ENCODE data around the gene IPMK.
"Not testable (repeated sequence)": the region's sequence is repeated elsewhere in the genome, so short reads cannot be mapped to it uniquely, and the experiment has no call there.

Gene IPMK

DNA sequence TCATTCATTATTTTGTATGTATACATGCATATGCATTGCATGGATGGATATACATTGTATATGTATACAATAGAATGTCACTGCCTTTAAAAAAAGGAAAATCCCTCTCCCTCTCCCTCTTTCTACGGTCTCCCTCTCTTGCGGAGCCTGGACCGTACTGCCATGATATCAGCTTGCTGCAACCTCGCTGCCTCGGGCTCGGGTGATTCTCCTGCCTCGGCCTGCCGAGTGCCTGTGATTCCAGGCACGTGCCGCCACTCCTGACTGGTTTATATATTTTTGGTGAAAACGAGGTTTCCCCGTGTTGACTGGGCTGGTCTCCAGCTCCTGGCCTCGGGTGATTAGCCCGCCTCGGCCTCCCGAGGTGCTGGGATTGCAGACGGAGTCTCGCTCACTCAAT is 24.4 kb downstream of the IPMK start:
- no peak for DNase-seq
- Histone ChIP-seq H3K4me1 (no peaks in the 10 kb centered on the region), H3K9me3 (peaks cover 0 to 5% (median 0%) of the 10 kb centered on the region in 3 donors), H3K36me3 (no peaks in the 10 kb centered on the region), H3K27ac (no peak overlapping the region), H3K4me3 (no peak overlapping the region), H3K27me3 (no peaks in the 10 kb centered on the region)
- intact Hi-C loops (cut with DNase I; ENCODE audit: low total_unique reads): no loop called here
- TF ChIP-seq, protein P1, sequence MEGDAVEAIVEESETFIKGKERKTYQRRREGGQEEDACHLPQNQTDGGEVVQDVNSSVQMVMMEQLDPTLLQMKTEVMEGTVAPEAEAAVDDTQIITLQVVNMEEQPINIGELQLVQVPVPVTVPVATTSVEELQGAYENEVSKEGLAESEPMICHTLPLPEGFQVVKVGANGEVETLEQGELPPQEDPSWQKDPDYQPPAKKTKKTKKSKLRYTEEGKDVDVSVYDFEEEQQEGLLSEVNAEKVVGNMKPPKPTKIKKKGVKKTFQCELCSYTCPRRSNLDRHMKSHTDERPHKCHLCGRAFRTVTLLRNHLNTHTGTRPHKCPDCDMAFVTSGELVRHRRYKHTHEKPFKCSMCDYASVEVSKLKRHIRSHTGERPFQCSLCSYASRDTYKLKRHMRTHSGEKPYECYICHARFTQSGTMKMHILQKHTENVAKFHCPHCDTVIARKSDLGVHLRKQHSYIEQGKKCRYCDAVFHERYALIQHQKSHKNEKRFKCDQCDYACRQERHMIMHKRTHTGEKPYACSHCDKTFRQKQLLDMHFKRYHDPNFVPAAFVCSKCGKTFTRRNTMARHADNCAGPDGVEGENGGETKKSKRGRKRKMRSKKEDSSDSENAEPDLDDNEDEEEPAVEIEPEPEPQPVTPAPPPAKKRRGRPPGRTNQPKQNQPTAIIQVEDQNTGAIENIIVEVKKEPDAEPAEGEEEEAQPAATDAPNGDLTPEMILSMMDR (IDR thresholded peaks at IDR 0.05): no peak

DNA sequence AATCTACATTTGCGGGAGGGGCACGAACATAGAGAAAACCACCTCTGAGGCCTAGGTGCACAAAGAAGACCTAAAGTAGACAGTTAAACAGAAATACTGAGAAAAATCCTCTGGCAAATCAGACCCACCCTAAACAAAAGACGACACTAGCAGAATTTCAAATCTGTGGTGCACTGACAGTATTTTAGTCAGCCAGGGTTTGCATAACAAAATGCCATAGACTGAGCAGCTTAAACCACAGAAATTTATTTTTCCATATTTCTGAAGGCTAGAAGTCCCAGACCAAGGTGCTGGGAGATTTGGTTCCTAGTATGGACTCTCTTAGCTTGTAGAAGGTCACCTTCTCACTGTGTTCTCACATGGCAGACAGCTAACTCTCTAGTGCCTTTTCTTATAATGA is 26.3 kb downstream of the IPMK start:
- no peaks in the 10 kb centered on the region for H3K4me1 ChIP-seq
- DNase-seq: no peak
- H3K27me3 ChIP-seq: no peaks in the 10 kb centered on the region
- intact Hi-C loops (cut with DNase I; ENCODE audit: low total_unique reads): no loop called here
- TF ChIP-seq, protein P1 (IDR thresholded peaks at IDR 0.05): no peak
- H3K36me3 ChIP-seq: peaks cover 5 to 10% (median 7%) of the 10 kb centered on the region in 3 donors
- H3K9me3 ChIP-seq: peaks cover 0 to 2% (median 0%) of the 10 kb centered on the region in 3 donors
- no peak overlapping the region for H3K4me3 ChIP-seq
- no peak overlapping the region for H3K27ac ChIP-seq

DNA sequence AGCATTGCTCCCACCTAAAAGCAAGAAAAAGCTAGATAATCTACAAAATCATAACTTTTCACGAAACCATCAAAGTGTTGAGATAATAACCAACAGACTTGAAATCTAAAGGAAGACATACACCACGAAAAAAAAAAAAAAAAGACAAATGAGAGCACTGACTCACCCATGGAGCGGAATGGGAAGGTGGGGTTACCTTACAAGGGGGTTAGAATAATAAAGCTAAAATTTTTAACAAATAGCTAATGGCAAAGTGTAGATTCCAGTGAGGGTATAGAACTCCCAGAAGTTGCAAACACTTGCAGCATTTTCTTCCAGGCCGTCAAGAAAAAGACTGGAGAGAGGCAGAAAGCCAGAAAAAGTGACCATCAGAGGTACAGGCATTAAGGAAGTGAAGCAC is 27.2 kb downstream of the IPMK start:
- DNase-seq: no peak
- Histone ChIP-seq H3K4me1 (no peaks in the 10 kb centered on the region), H3K27me3 (no peaks in the 10 kb centered on the region), H3K27ac (no peak overlapping the region), H3K4me3 (no peak overlapping the region), H3K36me3 (peaks cover 9 to 16% (median 13%) of the 10 kb centered on the region in 3 donors), H3K9me3 (no peaks in the 10 kb centered on the region)
- TF ChIP-seq, protein P1 (IDR thresholded peaks at IDR 0.05): no peak
- intact Hi-C loops (cut with DNase I; ENCODE audit: low total_unique reads): no loop called here

DNA sequence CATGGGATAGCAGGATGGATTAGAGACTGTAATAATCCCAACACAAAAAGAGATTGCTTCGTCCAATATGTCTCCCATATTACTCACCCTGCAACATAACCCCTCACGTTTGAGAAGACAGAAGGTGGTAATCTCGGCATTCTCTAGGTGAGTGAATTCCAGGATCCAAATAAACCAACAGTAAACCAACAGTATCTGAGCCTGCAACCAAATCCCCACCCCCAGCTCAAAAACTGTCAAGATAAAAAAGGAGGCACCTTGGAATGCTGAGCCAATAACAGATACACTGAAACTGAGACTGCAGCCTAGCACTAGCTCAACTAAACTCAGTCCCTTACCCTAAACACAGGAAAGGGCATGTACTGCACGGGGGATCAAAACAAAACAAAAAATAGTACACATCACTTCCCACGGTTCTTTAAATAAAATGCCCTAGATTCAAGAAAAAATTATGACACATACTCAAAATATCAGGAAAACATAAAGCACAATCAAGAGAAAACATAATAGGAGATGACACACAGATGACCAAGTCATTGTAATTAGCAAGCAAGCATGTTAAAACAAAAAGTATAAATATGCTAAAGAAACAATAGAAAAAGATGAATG is 28.0 kb downstream of the IPMK start:
- no peak for DNase-seq
- TF ChIP-seq, protein P1 (IDR thresholded peaks at IDR 0.05): no peak
- Histone ChIP-seq H3K4me1 (no peaks in the 10 kb centered on the region), H3K36me3 (peaks cover 16 to 21% (median 18%) of the 10 kb centered on the region in 3 donors), H3K27ac (no peak overlapping the region), H3K27me3 (no peaks in the 10 kb centered on the region), H3K9me3 (no peaks in the 10 kb centered on the region), H3K4me3 (no peak overlapping the region)
- intact Hi-C loops (cut with DNase I; ENCODE audit: low total_unique reads): no loop called here

DNA sequence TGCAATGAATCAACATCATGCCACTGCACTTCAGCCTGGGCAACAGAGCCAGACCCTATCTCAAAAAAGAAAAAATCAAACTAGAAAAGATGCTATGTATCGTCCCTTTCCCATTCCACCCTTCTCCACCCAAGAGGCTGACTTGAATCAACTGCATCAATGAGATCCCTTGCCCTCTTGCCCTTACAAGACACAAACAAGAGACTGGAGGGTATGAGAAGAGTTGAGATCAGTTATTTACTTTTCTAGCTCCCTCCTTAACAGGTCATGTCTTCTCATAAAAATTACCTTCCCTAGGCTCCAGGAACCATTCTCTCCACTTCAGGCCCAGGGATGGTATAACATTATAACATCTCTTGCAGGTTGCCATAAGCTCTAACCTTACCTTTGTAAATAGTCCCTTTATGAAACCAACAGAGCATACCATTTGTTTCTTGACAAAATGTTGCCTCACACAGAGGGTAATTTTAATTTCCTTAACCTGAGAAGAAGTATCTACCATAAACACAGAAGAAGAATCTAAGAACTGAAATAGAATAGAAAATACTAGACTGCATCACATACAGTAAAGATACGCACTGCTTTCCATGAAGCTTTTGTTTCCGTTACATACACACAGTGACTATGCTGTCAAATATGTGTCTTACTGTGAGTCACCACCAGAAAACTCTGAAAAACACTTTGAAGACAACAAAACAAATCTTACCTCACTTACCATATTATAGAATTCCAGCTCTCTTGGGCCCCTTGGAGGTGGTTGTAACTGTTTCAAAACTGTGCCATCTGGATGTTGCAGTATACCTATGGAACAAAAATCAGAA is 30.5 kb downstream of the IPMK start:
- no peaks in the 10 kb centered on the region for H3K4me1 ChIP-seq
- H3K4me3 ChIP-seq: no peak overlapping the region

DNA sequence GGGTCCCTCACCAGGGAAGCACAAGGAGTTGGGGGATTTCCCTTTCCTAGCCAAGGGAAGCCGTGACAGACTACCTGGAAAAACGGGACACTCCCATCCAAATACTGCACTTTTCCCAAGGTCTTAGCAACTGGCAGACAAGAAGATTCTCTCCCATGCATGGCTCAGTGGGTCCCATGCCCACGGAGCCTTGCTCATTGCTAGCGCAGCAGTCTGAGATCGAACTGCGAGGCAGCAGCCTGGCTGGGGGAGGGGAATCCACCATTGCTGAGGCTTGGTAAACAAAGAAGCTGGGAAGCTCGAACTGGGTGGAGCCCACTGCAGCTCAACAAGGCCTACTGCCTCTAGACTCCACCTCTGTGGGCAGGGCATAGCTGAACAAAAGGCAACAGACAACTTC is 37.8 kb downstream of the IPMK start:
- H3K4me3 ChIP-seq; DNase-seq; intact Hi-C loops (cut with DNase I; ENCODE audit: low total_unique reads); H3K4me1 ChIP-seq; H3K27me3 ChIP-seq; H3K9me3 ChIP-seq; H3K27ac ChIP-seq: not testable (repeated sequence)
- H3K36me3 ChIP-seq: peaks cover 20 to 37% (median 26%) of the 10 kb centered on the region in 3 donors

More for the DNA sequence above, 30.5 kb downstream of the IPMK start:
- no peaks in the 10 kb centered on the region for H3K27me3 ChIP-seq
- TF ChIP-seq, protein P1 (IDR thresholded peaks at IDR 0.05): no peak
- peaks cover 21 to 23% (median 21%) of the 10 kb centered on the region in 3 donors for H3K36me3 ChIP-seq
- no peaks in the 10 kb centered on the region for H3K9me3 ChIP-seq
- DNase-seq: no peak
- no peak overlapping the region for H3K27ac ChIP-seq
- intact Hi-C loops (cut with DNase I; ENCODE audit: low total_unique reads): no loop called here

Measured in tibial artery (tissue), 4 donors.